Activated CD4-positive, alpha-beta T cell treated with anti-CD3 and anti-CD28 coated beads for 24 hours (primary cell): ENCODE data around the gene ADCY9.
"Not testable (repeated sequence)": the region's sequence is repeated elsewhere in the genome, so short reads cannot be mapped to it uniquely, and the experiment has no call there.

ENCODE experiments used
- DNase-seq, 2 donors: peaks; one replicate each; pipeline ENCODE4 v3.0.0-alpha.2; 2020; ENCODE audit warnings: low read depth in 2 of 2

The ADCY9 gene

GRCh38 chr16:4093495-4094126 lies 22.6 kb downstream of the ADCY9 start:
- DNase-seq = no peak

GRCh38 chr16:4092547-4093265 lies 23.5 kb downstream of the ADCY9 start:
- DNase-seq = no peak

GRCh38 chr16:4091240-4092012 lies 24.8 kb downstream of the ADCY9 start:
- no peak for DNase-seq

GRCh38 chr16:4090351-4090851 lies 25.8 kb downstream of the ADCY9 start:
- DNase-seq = no peak

GRCh38 chr16:4089811-4090301 lies 26.4 kb downstream of the ADCY9 start:
- no peak for DNase-seq

- no peak for DNase-seq
Measured at GRCh38 chr16:4089251-4089810, 26.9 kb downstream of the ADCY9 start.

- no peak for DNase-seq
Measured at GRCh38 chr16:4087990-4088577, 28.2 kb downstream of the ADCY9 start.

- no peak for DNase-seq
Measured at GRCh38 chr16:4087099-4087885, 28.9 kb downstream of the ADCY9 start.

GRCh38 chr16:4086153-4086552 lies 30.1 kb downstream of the ADCY9 start:
- DNase-seq = no peak

GRCh38 chr16:4085405-4085970 lies 30.8 kb downstream of the ADCY9 start:
- no peak for DNase-seq

GRCh38 chr16:4083347-4083870 lies 32.8 kb downstream of the ADCY9 start:
- DNase-seq = no peak

- no peak for DNase-seq
Measured at GRCh38 chr16:4082474-4083044, 33.7 kb downstream of the ADCY9 start.

- peak in 1 of 2 donors; percentile 3 for DNase-seq
Measured at GRCh38 chr16:4081521-4082021, 34.7 kb downstream of the ADCY9 start.

- DNase-seq = no peak
Measured at GRCh38 chr16:4081047-4081446, 35.2 kb downstream of the ADCY9 start.

GRCh38 chr16:4077174-4077649 lies 39.0 kb downstream of the ADCY9 start:
- no peak for DNase-seq

GRCh38 chr16:4075534-4075933 lies 40.7 kb downstream of the ADCY9 start:
- DNase-seq = no peak

- DNase-seq = not testable (repeated sequence)
Measured at GRCh38 chr16:4073150-4073549, 43.1 kb downstream of the ADCY9 start.

- no peak for DNase-seq
Measured at GRCh38 chr16:4071686-4072561, 44.3 kb downstream of the ADCY9 start.

GRCh38 chr16:4070936-4071335 lies 45.3 kb downstream of the ADCY9 start:
- DNase-seq = no peak
